Memory B cell (primary cell): Measurements from ENCODE around the gene ENOX1.
"Not testable (repeated sequence)": the region's sequence is repeated elsewhere in the genome, so short reads cannot be mapped to it uniquely, and the experiment has no call there.

ENCODE experiments used
- ATAC-seq: fragments of 150-1000 bp; cut with Tn5 transposase; 2 replicates; pipeline ENCODE4 v1.10.0; 2021; ENCODE audit warnings: low read depth, mild to moderate bottlenecking, moderate library complexity
- DNase-seq, 2 donors: peaks; one replicate each; pipeline ENCODE4 v3.0.0; 2022; ENCODE audit warnings: low spot score in 2 of 2
- H3K27ac Mint-ChIP-seq: one replicate; pipeline ENCODE4 v1.8.0; 2022; ENCODE audit warnings: mild to moderate bottlenecking, moderate library complexity, mixed read lengths
- H3K27me3 Mint-ChIP-seq: one replicate; pipeline ENCODE4 v1.8.0; 2022; ENCODE audit warnings: mixed read lengths
- H3K36me3 Mint-ChIP-seq: one replicate; pipeline ENCODE4 v1.8.0; 2022; ENCODE audit warnings: mild to moderate bottlenecking, mixed read lengths
- H3K4me1 Mint-ChIP-seq: one replicate; pipeline ENCODE4 v1.8.0; 2022; ENCODE audit warnings: mixed read lengths
- H3K4me3 Mint-ChIP-seq: one replicate; pipeline ENCODE4 v1.8.0; 2022; ENCODE audit warnings: mild to moderate bottlenecking, moderate library complexity, mixed read lengths
- H3K9me3 Mint-ChIP-seq: one replicate; pipeline ENCODE4 v1.8.0; 2022; ENCODE audit warnings: mixed read lengths

Gene ENOX1

DNA sequence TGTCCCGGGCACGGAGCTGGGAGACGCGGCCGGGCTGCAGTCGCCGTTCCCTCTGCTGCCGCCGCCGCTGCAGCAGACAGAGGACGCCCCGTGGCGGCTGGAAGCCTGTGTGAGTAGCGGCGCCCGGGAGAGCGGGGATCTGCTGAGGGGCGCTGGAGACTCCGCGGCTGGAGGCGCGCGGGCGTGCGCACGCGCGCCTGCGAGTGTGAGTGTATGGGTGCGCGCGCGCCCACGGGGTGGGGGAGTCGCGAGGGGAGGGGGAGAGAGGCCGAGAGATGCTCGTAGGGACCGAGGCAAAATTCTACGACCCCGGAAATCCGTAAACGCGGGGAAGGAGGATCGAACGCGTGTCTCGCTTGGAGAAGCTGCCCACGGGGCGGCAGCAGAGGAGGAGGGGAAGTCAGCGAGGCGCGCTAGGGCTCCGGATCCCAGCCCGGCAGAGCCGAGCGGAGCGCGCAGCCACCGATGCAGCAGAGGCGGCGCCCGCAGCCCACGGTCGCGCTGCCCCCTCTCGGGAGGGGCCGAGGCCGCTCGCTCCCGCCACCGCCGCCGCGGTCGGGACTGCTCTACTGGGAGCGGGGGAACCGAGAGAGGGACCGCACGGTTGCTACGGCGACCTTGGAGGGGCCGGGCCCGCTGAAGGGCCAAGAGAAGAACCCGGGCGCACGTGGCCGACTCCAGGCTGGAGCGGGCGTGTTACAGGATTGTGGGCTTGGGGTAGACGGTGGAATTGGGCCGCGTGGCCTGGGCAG, at the start of gene ENOX1:
Gene ENOX1, minus strand, starts transcription at position 207 of the 752 bp plus-strand sequence.
- H3K27ac Mint-ChIP-seq: peak within 1 kb of the TSS; percentile 62
- DNase-seq (peak; percentile 18 to 21), ATAC-seq (peak; percentile 48)
- no peaks in the 10 kb centered on the region for H3K9me3 Mint-ChIP-seq
- peaks cover 7% of the 10 kb centered on the region for H3K4me1 Mint-ChIP-seq
- peaks cover 10% of the 10 kb centered on the region for H3K27me3 Mint-ChIP-seq
- no peaks in the 10 kb centered on the region for H3K36me3 Mint-ChIP-seq
- peak within 1 kb of the TSS; percentile 81 for H3K4me3 Mint-ChIP-seq

DNA sequence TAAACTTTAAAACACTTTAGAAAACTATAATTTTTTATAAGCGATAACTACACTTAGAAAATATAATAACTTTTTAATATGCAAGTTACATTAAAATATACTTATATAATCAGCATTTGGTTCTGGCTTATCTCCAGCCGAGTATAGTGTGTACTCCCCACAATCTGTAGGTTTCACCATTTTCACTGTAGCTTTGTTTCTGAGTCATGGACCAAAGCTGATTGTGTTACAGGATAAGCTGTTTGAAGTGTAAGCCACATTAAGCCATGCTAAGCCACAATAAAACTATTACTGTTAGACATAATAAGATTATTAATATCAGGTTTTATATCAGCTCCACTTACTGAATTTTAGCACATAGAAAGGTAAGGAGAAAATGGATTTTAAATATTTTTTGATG, 48.9 kb upstream of the ENOX1 start:
- Mint-ChIP-seq H3K4me3 (no peak overlapping the region), H3K27ac (no peak overlapping the region), H3K27me3 (no peaks in the 10 kb centered on the region), H3K9me3 (peaks cover under 1% of the 10 kb centered on the region), H3K36me3 (peaks cover under 1% of the 10 kb centered on the region), H3K4me1 (no peaks in the 10 kb centered on the region)
- no peak for ATAC-seq
- DNase-seq: no peak

DNA sequence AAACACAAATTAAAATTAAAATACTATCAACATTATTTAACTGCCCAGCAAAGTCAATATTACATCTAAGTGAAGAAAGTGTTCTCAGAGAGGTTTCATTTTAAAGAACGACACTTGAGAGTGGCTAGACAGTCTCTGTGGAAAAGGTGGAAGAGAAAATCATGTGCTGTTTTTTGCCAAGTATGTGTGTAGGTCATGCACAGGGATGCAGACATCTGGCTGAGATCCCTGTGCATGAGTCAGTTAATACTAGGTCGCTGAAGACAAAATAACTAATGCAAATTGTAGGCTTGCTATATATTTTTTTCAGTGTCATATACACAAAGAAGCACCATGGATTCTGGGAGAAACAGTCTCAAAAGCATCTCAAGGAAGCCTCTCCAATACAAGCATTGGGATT, 44.3 kb upstream of the ENOX1 start:
- Mint-ChIP-seq H3K4me3 (no peak overlapping the region), H3K36me3 (no peaks in the 10 kb centered on the region), H3K27me3 (no peaks in the 10 kb centered on the region), H3K9me3 (no peaks in the 10 kb centered on the region), H3K4me1 (no peaks in the 10 kb centered on the region), H3K27ac (no peak overlapping the region)
- DNase-seq (no peak), ATAC-seq (no peak)

DNA sequence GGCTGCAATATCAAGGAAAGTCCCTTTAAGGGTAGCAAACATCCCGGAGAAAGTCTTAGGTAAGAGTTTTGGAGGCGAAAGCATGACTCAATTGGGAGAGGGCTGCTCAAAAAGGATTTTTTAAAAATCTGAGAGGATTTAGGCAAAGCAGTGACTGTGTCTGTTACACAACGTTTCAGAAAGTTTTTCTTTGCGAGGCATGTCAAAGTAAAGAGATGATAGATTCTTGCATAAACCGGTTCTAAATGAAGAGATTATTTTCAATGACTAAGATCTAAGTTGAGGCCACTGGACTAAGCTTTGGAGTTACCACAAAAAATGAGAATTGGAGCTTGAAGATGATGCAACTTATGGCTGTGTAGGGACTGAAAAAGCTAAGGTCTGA, 43.7 kb upstream of the ENOX1 start:
- Mint-ChIP-seq H3K27ac (no peak overlapping the region), H3K4me1 (no peaks in the 10 kb centered on the region), H3K4me3 (no peak overlapping the region), H3K36me3 (no peaks in the 10 kb centered on the region), H3K27me3 (no peaks in the 10 kb centered on the region), H3K9me3 (no peaks in the 10 kb centered on the region)
- DNase-seq (no peak), ATAC-seq (no peak)

DNA sequence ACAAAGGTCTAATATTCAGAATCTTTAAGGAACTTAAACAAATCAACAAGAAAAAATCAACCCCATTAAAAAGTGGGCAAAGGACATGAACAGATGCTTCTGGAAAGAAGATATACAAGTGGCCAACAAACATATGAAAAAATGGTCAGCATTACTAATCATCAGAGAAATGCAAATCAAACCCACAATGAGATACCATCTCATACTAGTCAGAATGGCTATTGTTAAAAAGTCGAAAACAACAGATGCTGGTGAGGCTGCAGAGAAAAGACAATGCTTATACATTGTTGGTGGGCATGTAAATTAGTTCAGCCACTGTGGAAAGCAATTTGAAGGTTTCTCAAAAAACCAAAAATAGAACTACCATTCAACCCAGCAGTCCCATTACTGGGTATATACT, 37.9 kb upstream of the ENOX1 start:
- H3K4me1 Mint-ChIP-seq, H3K27me3 Mint-ChIP-seq, DNase-seq, ATAC-seq, H3K4me3 Mint-ChIP-seq, H3K27ac Mint-ChIP-seq, H3K9me3 Mint-ChIP-seq, H3K36me3 Mint-ChIP-seq: not testable (repeated sequence)

DNA sequence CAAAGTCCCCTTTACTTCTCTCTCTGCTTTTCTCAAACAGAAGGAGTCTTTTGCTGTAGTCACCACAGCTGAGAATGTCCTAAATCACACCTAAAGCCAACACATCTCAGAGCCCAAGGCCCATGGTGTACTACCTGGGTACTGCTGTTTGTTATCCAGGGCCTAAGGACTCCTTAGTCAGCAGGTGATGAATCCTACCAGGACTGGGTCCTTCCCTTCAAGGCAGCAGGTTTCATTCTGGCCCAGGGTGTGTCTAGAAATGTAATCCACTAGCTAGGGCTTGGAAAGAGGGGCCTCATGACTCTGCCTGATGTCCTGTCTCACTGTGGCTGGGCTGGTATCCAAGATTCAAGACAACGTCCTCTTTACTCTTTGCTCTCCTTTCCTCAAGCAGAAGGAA, 36.2 kb upstream of the ENOX1 start:
- Mint-ChIP-seq H3K27me3 (peaks cover 4% of the 10 kb centered on the region), H3K36me3 (no peaks in the 10 kb centered on the region), H3K27ac (no peak overlapping the region), H3K9me3 (no peaks in the 10 kb centered on the region), H3K4me1 (no peaks in the 10 kb centered on the region), H3K4me3 (no peak overlapping the region)
- ATAC-seq: no peak
- no peak for DNase-seq

DNA sequence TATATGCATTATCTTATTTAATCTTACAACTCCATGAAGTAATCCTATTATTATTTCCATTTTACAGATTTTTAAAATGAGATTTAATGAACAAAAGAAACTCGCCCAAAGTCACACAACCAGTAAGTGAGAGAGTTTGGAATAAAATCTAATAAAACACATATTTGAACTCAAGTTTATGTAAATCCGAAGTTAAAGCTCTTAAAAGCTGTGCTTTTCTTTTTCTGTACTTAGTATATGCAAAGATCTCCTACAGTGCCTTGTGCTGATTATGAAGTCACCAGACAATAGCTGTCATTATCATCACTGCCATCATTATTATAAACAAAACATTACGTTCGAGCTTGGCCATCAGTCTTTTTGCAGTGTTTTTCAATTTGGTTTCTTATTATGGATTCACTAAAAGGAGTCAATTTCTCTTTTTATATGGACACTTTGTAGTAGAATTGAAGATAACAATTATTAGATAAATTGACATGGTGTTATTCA, 29.7 kb upstream of the ENOX1 start:
- Mint-ChIP-seq H3K27me3 (peaks cover 15% of the 10 kb centered on the region), H3K27ac (no peak overlapping the region), H3K9me3 (no peaks in the 10 kb centered on the region), H3K36me3 (no peaks in the 10 kb centered on the region), H3K4me1 (no peaks in the 10 kb centered on the region), H3K4me3 (no peak overlapping the region)
- ATAC-seq (no peak), DNase-seq (no peak)

DNA sequence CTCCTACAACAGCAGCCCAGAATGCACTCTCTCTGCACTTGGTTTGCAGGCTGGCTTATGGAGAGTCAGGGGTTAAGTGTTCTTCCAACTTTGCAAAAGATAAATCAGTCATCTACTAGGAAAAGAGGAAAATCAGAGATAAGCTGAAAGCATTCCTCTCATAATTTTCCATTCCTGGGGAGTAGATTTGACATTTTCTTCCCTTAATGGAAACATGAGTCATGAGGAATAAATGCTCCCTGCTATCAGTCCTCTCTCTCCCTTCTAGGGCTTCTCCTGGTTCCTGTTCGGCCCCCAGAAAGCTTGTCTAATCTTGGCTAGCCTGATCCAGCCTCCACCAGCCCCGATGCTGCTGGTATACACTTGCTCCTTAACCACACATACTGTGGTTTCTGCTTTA, 28.4 kb upstream of the ENOX1 start:
- peaks cover 15% of the 10 kb centered on the region for H3K27me3 Mint-ChIP-seq
- ATAC-seq (no peak), DNase-seq (no peak)
- H3K4me3 Mint-ChIP-seq: no peak overlapping the region
- no peaks in the 10 kb centered on the region for H3K36me3 Mint-ChIP-seq
- H3K27ac Mint-ChIP-seq: no peak overlapping the region
- H3K4me1 Mint-ChIP-seq: no peaks in the 10 kb centered on the region
- no peaks in the 10 kb centered on the region for H3K9me3 Mint-ChIP-seq

DNA sequence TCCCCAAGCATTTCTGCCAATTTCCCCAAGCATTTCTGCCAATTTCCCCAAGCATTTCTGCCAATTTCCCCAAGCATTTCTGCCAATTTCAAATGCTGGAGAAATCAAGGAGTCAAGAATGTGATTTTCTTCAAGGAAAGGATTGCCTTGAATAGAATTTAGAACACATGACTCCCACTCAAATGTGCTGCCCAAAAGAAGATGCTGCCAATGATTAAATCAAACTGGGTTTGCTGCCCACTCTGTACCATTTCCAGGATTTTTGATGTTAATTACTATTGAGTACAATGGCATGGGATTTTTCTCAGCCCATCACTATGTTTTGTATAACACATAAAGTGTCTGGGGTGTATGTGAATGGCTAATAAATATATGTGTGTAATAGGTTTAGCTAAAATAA, 21.9 kb upstream of the ENOX1 start:
- ATAC-seq: no peak
- no peak overlapping the region for H3K4me3 Mint-ChIP-seq
- no peaks in the 10 kb centered on the region for H3K36me3 Mint-ChIP-seq
- H3K9me3 Mint-ChIP-seq: no peaks in the 10 kb centered on the region
- H3K27ac Mint-ChIP-seq: no peak overlapping the region
- peaks cover 7% of the 10 kb centered on the region for H3K27me3 Mint-ChIP-seq
- peaks cover 2% of the 10 kb centered on the region for H3K4me1 Mint-ChIP-seq
- no peak for DNase-seq

DNA sequence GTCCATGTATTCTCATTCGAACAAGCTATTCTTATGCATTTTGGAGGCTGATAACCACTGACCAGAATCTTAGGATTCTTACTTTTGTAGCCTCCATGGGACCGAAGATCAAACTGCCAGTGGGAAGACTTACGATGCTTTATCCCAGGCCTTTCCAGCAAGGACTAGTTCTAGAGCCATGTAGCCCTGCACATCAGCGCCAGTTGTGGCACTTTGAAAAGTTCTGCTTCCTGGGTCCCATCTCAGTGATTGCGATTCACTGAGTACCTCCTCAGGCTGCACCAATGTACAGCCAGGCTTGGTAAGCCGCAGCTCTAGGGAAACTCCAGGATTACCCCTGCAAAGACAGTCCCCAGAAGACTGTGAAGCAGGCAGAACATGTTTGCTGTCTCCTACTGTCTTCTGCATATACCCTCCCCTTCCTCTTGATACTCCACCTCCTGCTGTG, 18.9 kb upstream of the ENOX1 start:
- Mint-ChIP-seq H3K9me3 (no peaks in the 10 kb centered on the region), H3K27me3 (peaks cover 7% of the 10 kb centered on the region), H3K4me3 (no peak overlapping the region), H3K27ac (no peak overlapping the region), H3K4me1 (peaks cover 2% of the 10 kb centered on the region), H3K36me3 (no peaks in the 10 kb centered on the region)
- DNase-seq: no peak
- no peak for ATAC-seq

DNA sequence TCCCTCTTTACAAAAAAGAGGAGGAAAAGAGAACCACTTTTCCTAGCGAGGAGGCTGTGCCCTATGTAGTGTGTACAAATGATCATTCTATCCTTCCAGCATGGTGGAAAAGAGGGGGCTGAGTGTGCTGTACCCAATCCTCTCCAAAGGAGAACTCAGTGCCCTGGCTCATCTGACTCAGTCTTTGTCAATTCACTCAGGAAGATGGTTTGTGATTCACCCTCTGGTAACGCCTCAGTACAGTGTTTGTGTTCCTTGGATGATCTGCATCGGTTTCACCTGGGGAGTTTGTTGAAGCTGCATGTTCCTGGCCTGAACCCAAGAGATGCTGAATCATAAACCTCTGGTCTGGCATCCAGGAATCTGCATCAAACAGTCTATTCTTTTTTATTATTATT, 18.3 kb upstream of the ENOX1 start:
- DNase-seq: no peak
- H3K4me1 Mint-ChIP-seq: peaks cover 2% of the 10 kb centered on the region
- H3K9me3 Mint-ChIP-seq: no peaks in the 10 kb centered on the region
- no peak for ATAC-seq
- peaks cover 7% of the 10 kb centered on the region for H3K27me3 Mint-ChIP-seq
- H3K36me3 Mint-ChIP-seq: no peaks in the 10 kb centered on the region
- no peak overlapping the region for H3K27ac Mint-ChIP-seq
- H3K4me3 Mint-ChIP-seq: no peak overlapping the region

DNA sequence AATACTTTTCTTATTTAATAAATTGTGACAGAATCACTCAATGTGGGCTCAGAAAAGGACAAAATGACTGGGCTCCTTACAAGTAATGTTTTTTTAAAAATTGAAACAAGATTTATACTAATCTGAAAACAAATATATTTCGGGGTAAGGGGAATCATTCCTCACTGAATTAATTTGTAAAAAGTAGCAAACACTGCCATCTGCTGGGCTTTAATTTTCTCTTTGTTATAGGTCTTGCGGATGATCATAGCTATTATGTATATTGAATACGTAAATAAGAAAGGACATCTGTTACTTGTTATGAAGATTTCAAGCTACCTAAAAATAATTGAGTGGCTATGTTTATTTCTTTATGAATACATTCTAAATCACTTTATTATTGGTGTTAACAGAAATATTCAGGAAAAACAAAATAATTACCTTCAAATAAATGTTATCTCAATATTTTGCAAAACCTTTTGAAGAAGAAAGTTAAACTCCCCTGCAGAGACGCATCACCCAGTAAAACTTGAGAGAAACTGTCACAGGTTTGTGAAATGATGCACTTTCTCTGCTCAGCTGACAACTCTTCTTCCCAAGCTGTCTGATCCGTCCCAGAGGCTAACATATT, 17.8 kb upstream of the ENOX1 start:
- H3K36me3 Mint-ChIP-seq: no peaks in the 10 kb centered on the region
- H3K4me3 Mint-ChIP-seq: no peak overlapping the region
- no peak overlapping the region for H3K27ac Mint-ChIP-seq
- peak; percentile 63 for ATAC-seq
- H3K27me3 Mint-ChIP-seq: peaks cover 7% of the 10 kb centered on the region
- peak in 1 of 2 donors; percentile 41 for DNase-seq
- peaks cover 2% of the 10 kb centered on the region for H3K4me1 Mint-ChIP-seq
- no peaks in the 10 kb centered on the region for H3K9me3 Mint-ChIP-seq

DNA sequence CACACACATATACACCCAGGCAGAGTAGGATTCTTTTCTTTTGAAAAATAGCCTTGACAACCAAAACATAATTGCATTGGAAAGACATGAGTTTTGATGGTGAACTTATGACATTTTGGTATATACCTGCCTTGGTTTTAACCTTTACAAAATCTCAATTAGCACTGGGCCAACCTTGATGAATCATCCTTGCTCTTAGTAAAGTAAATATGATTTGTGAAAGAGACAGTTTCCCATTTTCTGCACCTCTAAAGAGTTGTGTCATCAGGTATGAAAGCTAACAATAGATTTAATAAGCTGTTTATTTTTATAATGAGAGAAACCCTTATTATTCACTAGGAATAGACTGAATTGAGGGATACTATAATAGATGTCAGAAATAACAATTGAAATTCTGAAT, 15.7 kb upstream of the ENOX1 start:
- DNase-seq (no peak), ATAC-seq (no peak)
- peaks cover 4% of the 10 kb centered on the region for H3K27me3 Mint-ChIP-seq

DNA sequence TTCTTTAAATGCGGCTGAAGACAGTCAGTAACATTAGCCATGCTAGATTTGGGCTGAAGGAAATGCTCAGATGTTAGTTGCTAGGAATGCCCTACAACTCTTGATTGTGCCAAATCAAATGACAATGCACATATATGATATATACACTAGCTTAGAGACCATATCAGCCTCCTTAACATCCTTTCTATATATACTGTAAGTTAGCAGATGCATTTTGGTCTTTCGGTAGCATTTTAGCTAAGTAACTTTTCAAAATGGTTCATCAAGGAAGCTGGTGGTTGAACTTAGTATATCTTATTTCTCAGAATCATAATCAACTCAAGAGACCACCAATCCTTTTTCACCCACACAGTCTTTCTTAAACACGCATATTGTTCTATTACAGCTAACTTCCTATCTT, 14.1 kb upstream of the ENOX1 start:
- ATAC-seq (no peak), DNase-seq (no peak)
- H3K9me3 Mint-ChIP-seq: no peaks in the 10 kb centered on the region
- H3K4me3 Mint-ChIP-seq: no peak overlapping the region
- H3K36me3 Mint-ChIP-seq: no peaks in the 10 kb centered on the region
- no peak overlapping the region for H3K27ac Mint-ChIP-seq
- peaks cover under 1% of the 10 kb centered on the region for H3K27me3 Mint-ChIP-seq
- H3K4me1 Mint-ChIP-seq: peaks cover 2% of the 10 kb centered on the region

More for the DNA sequence above, 15.7 kb upstream of the ENOX1 start:
- Mint-ChIP-seq H3K4me3 (no peak overlapping the region), H3K36me3 (no peaks in the 10 kb centered on the region), H3K27ac (no peak overlapping the region), H3K4me1 (peaks cover 2% of the 10 kb centered on the region), H3K9me3 (no peaks in the 10 kb centered on the region)

DNA sequence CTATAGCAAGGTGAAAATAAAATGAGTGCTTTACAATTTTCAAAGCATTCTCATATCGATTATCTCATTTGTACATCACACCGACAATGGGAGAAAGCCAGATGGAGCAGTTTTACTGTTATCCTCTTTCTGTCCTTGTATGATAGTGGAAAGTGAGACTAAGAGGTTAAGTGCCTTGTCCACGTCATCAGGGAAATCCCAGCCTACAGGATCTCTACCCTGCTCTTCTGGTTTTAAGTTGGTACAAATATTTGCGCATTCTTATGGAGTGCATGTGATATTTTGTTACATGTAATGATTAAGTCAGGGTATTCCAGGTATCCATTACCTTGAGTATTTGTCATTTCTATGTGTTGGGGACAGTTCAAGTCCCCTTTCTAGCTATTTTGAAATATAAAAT, 12.4 kb upstream of the ENOX1 start:
- no peak for DNase-seq
- Mint-ChIP-seq H3K36me3 (no peaks in the 10 kb centered on the region), H3K4me1 (no peaks in the 10 kb centered on the region), H3K27me3 (peaks cover 2% of the 10 kb centered on the region), H3K27ac (no peak overlapping the region), H3K9me3 (no peaks in the 10 kb centered on the region), H3K4me3 (no peak overlapping the region)
- no peak for ATAC-seq
